Liver (tissue), 3 donors: ENCODE data around the gene SPDEF.

Experiments used
- FOXA1 ChIP-seq: IDR thresholded peaks from 2 replicates; pipeline ENCODE4 v1.6.1; 2016; ENCODE audit warnings: antibody characterized with exemption
- JUND ChIP-seq, 2 donors: IDR thresholded peaks; 2 replicates each; pipeline ENCODE4 v1.6.1; 2016; ENCODE audit warnings: antibody characterized with exemption in 2 of 2
- TF ChIP-seq, protein P1 (sequence below): IDR thresholded peaks from 2 replicates; pipeline ENCODE4 v1.6.1; 2016; ENCODE audit warnings: antibody characterized with exemption
- TF ChIP-seq, protein P2 (sequence below): fragments of 150-350 bp; IDR thresholded peaks from 2 replicates; pipeline ENCODE4 v1.5.1; 2017; ENCODE audit warnings: improper control_type of control experiment, low read depth, low read length; ENCODE audit not compliant: missing input control
- TF ChIP-seq, protein P3 (sequence below): IDR thresholded peaks from 2 replicates; pipeline ENCODE4 v1.6.1; 2016; ENCODE audit warnings: antibody characterized with exemption, mild to moderate bottlenecking
- TF ChIP-seq, protein P4 (sequence below): IDR thresholded peaks from 2 replicates; pipeline ENCODE4 v1.6.1; 2016; ENCODE audit warnings: antibody characterized with exemption
- donor health status: healthy.
- donor health status: healthy.

DNA sequence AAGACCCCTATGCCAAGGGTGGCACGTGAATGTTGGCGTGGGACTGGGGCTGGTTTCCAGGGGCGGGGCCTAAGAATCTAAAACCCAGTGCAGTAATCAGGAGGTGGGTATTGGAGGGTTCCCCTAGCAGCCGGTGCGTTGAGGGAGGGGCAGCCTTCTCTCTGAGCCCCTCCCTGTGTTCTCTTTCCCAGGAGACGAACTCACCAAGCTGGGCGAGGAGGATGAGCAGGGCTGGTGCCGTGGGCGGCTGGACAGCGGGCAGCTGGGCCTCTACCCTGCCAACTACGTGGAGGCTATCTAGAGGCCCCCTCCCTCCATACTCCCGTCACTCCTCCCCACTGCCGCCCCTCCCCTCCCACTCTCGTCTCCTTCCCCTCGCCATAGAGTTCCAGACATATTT, 23.9 kb downstream of the SPDEF start:
- TF ChIP-seq, protein P1, sequence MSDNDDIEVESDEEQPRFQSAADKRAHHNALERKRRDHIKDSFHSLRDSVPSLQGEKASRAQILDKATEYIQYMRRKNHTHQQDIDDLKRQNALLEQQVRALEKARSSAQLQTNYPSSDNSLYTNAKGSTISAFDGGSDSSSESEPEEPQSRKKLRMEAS: no peak
- TF ChIP-seq FOXA1 (no peak), JUND (IDR thresholded peaks at IDR 0.05) (no peak)
- TF ChIP-seq, protein P2, sequence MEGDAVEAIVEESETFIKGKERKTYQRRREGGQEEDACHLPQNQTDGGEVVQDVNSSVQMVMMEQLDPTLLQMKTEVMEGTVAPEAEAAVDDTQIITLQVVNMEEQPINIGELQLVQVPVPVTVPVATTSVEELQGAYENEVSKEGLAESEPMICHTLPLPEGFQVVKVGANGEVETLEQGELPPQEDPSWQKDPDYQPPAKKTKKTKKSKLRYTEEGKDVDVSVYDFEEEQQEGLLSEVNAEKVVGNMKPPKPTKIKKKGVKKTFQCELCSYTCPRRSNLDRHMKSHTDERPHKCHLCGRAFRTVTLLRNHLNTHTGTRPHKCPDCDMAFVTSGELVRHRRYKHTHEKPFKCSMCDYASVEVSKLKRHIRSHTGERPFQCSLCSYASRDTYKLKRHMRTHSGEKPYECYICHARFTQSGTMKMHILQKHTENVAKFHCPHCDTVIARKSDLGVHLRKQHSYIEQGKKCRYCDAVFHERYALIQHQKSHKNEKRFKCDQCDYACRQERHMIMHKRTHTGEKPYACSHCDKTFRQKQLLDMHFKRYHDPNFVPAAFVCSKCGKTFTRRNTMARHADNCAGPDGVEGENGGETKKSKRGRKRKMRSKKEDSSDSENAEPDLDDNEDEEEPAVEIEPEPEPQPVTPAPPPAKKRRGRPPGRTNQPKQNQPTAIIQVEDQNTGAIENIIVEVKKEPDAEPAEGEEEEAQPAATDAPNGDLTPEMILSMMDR: no peak
- TF ChIP-seq, protein P3, sequence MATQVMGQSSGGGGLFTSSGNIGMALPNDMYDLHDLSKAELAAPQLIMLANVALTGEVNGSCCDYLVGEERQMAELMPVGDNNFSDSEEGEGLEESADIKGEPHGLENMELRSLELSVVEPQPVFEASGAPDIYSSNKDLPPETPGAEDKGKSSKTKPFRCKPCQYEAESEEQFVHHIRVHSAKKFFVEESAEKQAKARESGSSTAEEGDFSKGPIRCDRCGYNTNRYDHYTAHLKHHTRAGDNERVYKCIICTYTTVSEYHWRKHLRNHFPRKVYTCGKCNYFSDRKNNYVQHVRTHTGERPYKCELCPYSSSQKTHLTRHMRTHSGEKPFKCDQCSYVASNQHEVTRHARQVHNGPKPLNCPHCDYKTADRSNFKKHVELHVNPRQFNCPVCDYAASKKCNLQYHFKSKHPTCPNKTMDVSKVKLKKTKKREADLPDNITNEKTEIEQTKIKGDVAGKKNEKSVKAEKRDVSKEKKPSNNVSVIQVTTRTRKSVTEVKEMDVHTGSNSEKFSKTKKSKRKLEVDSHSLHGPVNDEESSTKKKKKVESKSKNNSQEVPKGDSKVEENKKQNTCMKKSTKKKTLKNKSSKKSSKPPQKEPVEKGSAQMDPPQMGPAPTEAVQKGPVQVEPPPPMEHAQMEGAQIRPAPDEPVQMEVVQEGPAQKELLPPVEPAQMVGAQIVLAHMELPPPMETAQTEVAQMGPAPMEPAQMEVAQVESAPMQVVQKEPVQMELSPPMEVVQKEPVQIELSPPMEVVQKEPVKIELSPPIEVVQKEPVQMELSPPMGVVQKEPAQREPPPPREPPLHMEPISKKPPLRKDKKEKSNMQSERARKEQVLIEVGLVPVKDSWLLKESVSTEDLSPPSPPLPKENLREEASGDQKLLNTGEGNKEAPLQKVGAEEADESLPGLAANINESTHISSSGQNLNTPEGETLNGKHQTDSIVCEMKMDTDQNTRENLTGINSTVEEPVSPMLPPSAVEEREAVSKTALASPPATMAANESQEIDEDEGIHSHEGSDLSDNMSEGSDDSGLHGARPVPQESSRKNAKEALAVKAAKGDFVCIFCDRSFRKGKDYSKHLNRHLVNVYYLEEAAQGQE: no peak
- TF ChIP-seq, protein P4, sequence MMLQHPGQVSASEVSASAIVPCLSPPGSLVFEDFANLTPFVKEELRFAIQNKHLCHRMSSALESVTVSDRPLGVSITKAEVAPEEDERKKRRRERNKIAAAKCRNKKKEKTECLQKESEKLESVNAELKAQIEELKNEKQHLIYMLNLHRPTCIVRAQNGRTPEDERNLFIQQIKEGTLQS: no peak
